Stimulated activated CD4-positive, alpha-beta T cell treated with anti-CD3 and anti-CD28 coated beads, Interleukin-4, amount 100 ng/mL, for 24 hours (primary cell): ENCODE measurements around the gene ENTPD6.
"Not testable (repeated sequence)": the region's sequence is repeated elsewhere in the genome, so short reads cannot be mapped to it uniquely, and the experiment has no call there.

Experiments
- DNase-seq: peaks from one replicate; pipeline ENCODE4 v3.0.0-alpha.2; 2020

The ENTPD6 gene

DNA sequence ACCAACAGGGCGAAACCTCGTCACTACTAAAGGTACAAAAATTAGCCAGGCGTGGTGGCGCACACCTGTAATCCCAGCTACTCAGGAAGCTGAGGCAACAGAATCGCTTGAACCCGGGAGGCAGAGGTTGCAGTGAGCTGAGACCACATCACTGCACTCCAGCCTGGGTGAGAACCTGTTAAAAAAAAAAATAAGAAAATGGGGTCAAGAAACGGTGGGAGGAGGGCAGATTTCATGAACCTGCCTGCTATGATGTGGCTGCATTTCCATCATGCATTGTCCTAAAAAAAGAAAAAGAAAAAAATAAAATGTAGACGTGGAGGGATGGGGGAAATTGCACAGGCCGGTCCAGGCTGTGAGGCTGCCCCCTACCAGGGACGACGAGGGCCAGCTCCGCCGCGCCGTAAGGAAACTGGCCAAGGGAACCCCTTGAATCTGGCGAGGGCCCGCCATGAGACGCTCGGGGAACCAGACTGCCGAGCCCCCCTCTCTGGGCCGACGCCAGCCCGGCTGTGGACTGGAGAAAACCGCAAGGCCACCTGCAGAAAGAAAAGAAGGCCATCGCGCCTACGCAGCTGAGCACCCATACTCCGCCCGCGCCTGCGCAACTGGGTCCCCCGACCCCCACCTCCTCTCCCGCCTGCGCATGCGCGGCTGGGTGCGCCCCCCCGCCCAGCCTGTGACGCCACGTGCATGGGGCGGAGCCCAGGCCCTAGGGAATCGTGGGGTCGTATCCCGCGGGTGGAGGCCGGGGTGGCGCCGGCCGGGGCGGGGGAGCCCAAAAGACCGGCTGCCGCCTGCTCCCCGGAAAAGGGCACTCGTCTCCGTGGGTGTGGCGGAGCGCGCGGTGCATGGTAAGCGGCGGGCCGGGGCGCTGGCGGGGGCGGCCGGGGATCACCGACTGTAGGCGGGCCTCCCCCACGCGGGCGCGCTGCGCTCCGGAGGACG lies at the start of gene ENTPD6:
ENTPD6 (plus strand) TSS at position 699 of the 948 bp plus-strand sequence. CDS start 10,825 bp downstream, outside the sequence.
- DNase-seq: peak; percentile 90

GRCh38 chr20:25146976-25147375 lies 48.5 kb upstream of the ENTPD6 start:
- DNase-seq: no peak

DNA sequence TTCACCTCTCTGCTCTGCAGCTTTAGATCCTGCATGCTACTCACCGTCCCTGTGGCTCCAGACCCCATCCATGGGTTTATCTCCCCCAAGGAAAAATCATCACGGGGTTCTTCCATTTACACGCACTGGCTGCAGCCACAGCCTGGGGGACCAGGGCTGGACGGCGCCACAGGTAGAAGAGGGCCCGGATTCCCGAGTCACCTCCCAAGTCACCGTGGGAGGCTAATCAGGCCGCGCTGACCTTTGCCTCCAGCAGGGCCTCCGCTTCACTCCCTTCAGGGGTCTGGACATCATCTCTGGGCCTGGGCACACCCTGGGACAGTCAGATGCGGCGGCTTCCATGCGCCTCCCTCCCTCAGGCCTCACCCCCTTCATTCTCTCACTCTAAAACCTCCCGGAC lies 47.8 kb upstream of the ENTPD6 start:
- DNase-seq: no peak

GRCh38 chr20:25148181-25148981 lies 47.1 kb upstream of the ENTPD6 start:
- peak; percentile 52 for DNase-seq

GRCh38 chr20:25148982-25149846 lies 46.3 kb upstream of the ENTPD6 start:
- no peak for DNase-seq

DNA sequence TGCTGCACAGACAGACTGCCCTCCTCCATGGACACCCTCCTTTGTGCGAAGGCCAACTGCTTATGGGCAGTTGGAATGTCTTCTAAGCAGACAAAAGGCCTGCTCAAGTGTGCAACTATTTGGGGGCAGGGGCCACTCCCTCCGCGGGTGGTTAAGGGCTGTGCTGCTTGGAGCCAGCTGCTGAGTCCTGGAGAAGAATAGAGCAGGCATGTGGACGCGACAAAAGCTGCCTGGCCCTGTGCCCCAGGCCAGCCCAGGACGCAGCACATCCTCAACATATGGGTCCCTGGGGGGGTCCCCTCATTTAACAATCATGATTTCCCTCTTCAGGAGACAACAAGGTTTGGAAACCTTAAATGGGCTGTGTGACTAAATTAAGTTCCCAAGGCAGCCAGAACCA lies 45.5 kb upstream of the ENTPD6 start:
- DNase-seq: no peak

DNA sequence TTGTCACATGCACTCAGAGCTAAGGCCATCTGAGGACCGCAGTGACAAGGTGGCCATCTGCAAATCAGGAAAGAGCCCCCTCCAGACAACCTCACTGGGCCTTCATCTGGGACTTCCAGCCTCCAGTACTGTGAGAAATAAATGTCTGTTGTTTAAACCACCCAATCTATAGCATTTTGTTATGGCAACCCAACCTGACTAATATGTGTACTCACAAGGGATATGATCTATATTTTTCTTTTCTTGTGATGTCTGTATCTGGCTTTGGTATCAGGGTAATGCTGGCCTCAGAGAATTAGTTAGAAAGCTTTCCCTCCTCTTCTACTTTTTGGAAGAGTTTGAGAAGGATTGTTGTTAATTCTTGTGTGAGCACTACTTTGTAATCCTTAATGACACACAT lies 37.5 kb upstream of the ENTPD6 start:
- DNase-seq: no peak

GRCh38 chr20:25160467-25160866 lies 35.0 kb upstream of the ENTPD6 start:
- DNase-seq: no peak

DNA sequence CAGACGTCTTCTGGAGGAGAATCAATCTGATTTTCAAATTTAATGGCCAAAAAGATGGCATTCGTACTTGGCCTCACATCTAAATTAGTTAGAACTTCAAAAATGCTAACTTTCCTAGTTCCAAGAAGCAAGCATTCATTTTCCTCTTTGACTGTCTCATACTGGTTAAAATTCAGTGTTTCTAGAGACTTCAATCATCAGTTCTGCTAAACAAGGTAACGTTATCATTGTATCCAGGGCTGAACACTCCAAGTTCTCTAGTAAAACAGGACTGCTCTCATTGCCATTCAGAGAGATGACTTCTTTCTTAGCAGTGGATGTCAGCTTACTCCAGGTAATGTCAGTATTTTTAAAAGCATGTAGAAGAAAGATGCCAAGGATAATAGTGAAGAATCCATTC lies 34.6 kb upstream of the ENTPD6 start:
- DNase-seq: no peak

DNA sequence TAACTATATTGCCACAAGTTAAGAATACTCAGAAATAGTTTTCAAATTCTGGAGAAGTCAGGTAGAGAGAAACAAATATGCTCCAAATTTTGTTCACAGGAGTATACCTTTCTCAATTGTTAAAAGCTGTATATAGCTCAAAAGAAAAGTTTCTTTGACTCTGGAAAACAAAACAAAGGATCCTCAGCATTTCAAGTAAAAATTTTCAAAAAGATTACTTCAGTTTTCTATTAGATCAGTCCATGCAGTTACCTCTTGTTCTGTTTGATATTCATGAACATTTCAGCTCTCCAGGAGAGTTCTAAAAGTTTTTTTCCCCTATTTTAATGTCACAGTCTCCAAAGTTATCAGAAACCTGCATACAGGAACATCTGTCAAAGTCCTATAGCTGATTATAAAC lies 30.4 kb upstream of the ENTPD6 start:
- no peak for DNase-seq

DNA sequence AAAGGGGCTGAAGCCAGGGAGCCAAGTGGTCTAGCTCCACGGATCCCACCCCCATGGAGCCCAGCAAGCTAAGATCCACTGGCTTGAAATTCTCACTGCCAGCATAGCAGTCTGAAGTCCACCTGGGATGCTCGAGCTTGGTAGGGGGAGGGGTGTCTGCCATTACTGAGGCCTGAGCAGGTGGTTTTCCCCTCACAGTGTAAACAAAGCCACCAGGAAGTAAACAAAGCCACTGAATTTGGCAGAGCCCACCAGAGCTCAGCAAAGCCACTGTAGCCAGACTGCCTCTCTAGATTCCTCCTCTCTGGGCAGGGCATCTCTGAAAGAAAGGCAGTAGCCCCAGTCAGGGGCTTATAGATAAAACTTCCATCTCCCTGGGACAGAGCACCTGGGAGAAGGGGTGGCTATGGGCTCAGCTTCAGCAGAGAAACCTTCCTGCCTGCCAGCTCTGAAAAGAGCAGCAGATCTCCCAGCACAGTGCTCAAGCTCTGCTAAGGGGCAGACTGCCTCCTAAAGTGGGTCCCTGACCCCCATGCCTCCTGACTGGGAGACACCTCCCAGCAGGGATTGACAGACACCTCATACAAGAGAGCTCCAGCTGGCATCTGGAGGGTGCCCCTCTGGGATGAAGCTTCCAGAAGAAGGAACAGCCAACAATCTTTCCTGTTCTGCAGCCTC lies 29.3 kb upstream of the ENTPD6 start:
- DNase-seq: not testable (repeated sequence)

DNA sequence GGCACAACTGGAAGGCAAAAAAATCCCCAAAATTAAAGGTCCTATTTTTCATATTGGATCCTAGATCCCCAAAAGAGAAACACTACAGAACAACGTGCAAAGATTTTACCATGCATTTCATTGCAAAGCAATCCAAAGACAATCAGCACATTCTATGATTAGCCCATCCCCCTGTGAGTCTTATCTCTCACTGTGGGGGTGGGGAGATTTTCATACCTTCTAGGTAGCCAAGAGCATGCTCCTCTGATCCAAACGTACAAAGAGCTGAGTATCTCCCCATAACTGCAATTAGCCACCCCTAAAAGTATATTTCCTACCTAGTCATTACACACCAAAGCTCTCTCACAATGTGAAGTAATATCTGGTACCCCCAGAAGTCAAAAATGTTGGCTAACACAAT lies 22.2 kb upstream of the ENTPD6 start:
- DNase-seq: no peak

- no peak for DNase-seq
These were observed 21.6 kb upstream of the ENTPD6 start for GRCh38 chr20:25173886-25174308.

DNA sequence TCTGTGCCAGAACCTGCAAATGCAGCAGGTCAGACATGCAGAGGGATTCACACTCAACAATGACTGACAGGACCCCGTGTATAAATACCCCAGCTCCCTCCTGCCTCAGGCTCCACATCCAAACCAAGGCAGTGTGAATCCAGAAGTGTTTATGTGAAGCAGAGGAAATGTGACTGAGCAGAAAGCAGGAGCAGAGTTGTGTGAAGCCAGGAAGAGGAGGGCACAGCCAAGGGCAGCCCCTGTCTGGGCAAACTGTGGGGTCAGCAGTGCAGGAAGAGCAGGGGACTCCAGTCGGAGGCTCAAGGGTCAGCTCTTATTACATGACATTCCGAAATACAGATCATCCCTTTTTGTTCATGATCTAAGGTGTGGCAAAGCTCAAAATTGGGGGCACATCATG lies 19.3 kb upstream of the ENTPD6 start:
- DNase-seq: no peak

- DNase-seq: no peak
These were observed 17.6 kb upstream of the ENTPD6 start for GRCh38 chr20:25177890-25178321.

DNA sequence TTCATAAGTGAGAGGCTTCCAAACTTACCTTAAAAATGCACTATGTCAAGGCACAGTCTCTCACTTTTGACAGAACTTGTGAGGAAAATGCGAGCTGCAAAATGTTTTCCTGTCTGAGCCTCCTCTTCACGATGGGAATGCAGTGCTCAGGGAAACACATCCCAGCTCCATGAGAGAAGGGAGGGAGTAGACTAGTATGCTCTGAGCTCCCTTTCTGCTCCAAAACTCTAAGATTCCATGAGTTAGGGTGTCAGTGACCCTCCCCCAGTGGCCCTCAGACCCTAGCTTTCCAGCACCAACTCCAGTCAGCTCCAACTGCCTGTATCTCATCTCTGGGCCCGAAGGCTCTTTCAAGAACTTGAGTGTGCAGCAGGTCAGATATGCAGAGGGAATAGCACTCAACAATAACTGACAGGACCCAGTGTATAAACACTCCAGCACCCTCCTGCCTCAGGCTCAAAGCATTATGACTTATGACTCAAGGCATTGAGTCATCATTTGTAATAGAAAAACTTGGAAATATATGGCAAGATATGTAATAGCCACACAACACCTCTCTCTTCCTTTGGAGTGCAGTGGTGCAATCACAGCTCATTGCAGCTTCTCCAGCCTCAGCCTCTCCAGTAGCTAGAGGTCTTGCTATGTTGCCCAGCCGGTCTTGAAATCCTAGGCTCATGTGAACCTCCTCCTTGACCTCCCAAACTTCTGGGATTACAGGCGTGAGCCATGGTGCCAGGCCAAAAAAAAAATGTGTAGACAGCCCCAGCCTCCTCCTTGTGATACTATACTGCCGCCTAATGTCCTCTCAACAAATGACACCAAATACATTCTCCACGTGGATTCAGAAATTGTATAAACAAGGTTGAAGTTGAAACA lies 16.7 kb upstream of the ENTPD6 start:
- DNase-seq: peak; percentile 22

DNA sequence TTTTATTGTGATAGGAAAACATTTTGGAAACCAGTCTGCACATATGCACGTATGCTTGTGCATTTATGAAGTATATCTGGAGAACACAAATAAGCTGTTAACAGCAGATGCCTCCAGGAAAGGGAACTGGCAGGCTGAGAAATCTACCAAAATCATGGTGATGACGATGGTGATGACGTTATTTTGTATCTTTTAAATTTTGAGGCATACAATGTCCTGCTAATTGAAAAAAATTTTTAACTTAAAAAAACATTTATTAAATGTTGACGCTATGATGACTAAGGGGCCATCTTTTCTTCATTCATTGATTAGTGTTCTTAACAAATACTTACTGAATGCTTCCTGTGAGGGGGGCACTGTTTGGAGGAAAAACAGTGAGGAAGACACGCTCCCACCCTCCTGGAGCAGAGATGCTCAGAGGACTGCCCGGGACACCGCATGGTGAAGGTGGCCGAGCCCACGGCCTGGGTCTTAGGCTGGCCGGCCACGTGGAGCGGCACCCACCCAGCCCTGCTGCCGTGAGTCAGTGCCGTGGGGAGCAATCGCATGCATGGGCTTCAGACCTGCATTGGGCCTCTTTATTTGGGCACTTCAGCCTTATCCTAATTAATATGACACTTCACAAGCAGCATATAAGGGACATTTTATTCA lies 15.9 kb upstream of the ENTPD6 start:
- no peak for DNase-seq

- not testable (repeated sequence) for DNase-seq
These were observed 11.1 kb upstream of the ENTPD6 start for GRCh38 chr20:25184391-25184790.

DNA sequence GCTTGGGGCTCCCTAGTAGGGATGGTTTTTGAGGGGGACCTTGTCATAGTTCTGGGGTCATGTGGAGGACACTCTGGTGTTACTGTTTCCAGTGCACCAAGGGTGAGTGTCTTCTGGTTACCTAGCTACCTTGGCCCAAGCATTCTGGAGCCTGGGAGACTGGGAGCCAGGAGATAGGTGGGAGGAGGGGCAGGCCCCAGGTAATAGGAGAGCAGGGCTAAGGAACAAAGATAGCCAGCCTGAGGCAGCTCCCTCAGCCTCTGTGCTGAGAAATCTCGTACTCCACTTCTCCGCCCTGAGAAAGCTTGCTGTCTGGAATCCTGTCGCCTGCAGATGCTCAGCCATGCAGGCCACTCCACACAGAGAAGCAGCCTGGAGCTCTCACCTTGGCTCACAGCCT lies 8.3 kb upstream of the ENTPD6 start:
- no peak for DNase-seq

- no peak for DNase-seq
These were observed 7.9 kb upstream of the ENTPD6 start for GRCh38 chr20:25187635-25188034.

GRCh38 chr20:25188218-25188617 lies 7.3 kb upstream of the ENTPD6 start:
- DNase-seq: no peak
